HG02938 (cell line): ENCODE measurements around the gene STAT5B.
"Not testable (repeated sequence)": the region's sequence is repeated elsewhere in the genome, so short reads cannot be mapped to it uniquely, and the experiment has no call there.

Source experiments
- ATAC-seq: cut with Tn5 transposase; IDR thresholded peaks from one replicate; pipeline ENCODE4 v1.9.1; 2021; ENCODE audit warnings: mild to moderate bottlenecking, moderate library complexity; ENCODE audit not compliant: unreplicated experiment

STAT5B gene

DNA sequence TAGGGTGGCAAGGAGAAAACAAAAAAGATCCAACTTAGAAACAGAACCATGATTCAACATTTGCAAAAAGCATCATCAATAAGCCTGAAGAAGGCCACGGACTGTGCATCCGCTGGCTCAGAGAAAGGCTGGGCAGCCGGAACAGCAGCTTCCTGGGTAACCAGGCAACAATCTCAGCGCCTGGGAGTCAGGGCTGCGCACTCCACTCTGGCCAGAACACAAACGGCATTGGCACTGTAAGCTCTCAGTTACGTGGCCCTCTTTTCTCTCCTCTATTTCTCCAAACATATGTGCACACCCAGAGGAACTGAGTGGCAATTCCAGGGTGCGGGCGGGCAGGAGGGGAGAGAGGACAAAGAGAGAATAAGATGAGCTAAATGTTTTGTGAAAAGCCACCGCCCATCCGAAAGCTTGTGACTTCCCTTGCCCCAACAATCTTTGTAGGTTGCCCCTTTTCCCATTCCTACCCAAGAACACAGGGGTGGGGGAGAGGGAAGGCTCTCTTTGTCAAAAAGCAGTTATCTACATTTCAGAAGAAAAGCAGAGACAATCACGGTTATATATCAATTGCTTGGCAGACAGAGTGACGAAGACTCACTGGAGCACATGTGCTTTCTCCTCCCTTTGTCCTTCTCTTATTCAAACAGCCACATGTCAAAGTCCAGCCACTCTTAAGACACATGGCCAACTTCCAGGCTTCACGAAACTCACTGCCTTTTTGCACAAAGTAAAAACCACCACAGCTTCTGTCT is 75.3 kb downstream of the STAT5B start:
- ATAC-seq: no peak

DNA sequence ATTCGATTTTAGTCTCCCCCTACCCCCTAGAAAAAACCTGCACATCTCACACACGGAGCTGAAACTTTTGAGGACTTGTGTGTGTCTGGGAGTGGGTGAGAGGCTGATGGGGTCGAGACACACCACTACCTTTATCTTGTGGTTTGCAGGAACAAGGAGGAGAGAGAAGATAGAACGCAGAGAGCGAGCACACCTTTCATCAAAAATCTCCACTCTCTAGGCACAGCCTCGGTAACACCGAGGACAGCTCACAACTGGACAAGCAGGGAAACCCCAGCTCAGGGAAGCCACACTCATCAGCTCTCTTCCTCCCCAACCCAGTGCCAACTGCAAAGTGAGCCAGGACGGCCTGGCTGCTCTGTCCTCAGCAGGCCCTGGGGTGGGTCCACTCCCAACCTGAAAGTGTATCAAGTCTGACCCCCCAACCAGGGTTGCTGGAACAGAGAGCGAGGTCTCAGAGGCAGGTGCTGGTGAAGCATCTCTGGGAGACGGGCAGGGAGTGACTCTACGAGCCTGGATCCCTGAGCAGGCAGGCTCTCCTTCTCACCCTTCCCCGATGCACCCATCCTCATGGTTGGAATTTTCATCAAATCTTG is 76.7 kb downstream of the STAT5B start:
- ATAC-seq: no peak

DNA sequence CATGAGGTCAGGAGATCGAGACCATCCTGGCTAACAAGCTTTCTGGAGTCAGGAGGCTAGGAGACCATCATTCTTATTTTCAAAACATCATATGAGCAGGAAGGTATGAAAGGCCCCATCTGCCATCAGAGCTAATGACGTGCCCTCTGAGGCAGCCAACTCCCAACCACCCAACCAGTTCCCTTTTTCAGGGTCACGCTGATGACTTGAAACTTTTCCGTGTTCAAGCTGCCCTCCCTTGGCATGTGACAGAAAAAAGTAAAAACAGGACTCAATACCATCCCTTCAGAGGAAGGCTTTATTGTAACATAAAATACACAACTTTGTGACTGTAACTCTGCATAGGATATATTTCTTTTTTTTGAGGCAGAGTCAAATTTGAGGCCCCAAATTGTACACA is 77.3 kb downstream of the STAT5B start:
- ATAC-seq: no peak

DNA sequence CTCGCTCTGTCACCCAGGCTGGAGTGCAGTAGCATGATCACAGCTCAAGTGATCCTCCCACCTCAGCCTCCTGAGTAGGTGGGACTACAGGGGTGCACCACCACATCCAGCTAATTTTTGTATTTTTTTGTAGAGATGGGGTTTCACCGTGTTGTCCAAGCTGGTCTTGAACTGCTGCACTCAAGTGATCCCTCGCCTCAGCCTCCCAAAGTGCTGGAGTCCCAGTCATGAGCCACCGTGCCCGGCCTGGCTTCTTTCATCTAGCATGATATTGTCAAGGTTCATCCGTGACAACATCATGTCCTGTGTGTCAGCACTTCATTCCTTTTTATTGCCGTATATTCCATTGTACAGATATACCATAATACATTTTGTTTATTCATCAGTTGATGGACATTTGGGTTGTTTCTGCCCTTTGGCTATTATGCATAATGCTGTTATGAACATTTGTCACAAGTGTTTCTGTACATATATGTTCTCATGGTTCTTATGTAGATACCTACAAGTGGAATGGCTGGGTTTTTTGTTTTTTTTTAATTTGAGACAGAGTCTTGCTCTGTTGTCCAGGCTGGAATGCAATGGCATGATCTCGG is 78.5 kb downstream of the STAT5B start:
- no peak for ATAC-seq

DNA sequence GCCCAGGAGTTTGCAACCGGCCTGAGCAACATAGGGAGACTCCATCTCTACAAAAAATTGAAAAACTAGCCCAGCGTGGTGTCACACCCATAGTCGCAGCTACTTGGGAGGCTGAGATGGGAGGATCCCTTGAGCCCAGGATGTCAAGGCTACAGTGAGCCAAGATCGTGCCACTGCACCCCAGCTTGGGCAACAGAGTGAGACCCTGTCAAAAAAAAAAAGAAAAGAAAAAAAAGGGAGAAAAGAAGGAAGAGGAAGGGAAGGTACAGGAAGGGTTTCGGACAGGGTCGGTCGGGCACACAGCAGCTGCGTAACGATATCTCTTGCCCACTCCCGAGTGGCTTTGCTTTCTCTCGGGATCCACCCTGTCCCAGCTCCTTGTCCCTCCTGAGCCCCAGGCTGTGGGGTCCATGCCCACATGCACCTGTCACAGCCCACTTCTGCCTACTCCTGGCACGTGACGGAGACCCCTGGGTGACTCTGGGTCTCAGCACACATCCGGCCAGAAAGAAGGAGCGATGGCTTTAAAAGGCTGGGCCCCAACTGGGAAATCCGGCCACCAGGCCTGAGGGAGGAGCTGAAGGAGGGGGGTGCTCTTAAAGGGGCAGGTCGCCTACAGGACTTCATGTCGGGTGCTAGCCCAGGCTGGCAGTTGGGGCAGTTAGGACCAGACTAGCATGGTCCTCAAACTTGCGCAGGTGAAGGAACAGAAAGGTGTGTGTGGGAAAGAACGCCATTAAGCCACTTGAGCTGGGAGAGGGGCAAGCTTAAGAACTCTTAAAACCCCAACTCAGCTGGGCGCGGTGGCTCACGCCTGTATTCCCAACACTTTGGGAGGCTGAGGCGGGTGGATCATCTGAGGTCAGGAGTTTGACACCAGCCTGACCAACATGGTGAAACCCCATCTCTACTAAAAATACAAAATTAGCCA is 82.0 kb downstream of the STAT5B start, which contains the start of gene GHDC:
TSS of gene GHDC (minus strand) at position 526 of the 931 bp plus-strand sequence. CDS start 913 bp downstream, outside the sequence.
- ATAC-seq: no peak

DNA sequence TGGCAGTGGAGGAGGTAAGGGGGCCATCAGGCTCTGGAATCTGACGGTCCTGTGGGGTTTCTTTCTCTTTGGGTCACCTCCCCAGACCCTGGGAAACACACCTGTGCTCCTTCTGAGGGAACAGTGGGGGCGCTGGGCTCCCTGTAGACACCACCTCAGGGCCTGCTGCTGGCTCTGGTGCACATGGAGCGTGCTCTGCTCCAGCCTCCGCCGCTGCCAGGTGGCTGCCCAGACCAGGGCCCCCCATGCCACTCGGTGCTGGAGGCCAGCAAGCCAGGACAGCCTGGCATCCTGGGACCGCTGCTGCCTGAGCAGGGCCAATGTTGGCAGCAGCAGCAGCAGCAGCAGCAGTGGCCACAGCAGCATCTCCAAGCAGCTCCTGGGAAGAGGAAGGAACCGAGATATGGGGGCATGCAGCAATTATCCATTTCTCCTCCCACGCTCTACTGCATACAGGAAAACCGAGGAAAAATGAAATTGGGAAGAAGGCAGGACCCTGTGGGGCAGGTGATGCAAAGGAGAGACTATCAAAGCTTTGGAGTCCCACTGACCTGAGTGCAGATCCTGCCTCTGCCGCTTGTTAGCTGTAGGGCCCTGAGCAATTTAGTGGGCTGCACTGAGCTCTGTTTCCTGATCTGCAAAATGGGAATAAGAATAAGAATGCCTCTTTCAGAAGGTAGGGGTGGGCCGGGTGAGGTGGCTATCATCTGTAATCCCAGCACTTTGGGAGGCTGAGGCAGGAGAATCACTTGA is 82.8 kb downstream of the STAT5B start:
- ATAC-seq: no peak

DNA sequence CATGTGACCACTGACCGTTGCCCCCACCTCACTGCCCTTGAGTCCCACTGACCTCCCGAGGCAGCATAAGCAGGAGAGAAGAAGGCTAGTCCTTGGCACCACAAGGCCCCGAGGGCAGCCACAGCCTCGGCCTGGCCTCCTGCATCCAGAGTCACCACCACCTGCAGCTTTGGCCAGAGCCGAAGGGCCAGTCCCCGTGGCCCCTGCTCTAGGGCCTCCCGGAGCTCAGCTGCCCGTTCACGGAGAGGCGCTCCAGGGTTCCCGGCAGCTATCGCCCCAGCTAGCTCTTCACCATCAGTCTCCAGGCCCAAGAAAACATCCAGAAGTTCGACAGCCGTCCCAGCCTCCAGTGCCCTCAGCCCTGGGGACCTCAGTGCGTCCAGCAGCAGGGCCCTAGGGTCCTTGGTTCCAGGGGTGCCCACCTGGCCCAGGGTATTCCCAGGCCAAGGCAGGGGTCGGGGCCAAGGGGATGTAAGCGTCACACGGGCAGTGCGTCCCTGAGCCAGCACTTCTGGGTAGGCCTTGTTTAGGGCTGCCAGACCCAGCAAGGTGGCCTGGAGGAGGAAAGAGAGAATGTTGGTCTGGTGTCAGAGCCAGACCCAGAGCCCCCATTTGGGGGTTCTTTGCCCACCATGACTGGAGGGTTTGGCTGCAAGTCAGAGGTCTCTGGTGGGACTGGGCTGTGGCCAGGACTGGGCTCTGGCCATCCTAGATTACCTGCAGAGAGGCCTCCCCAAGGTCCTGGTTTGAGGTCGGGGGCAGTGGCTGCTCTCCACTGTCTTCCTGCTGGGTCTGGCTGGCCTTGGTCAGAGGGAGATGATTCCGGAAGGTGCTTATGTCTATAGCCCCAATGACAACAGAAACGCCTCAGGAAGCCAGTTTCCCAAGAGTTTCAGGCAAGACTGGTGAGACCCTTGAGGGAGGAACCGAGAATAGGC is 83.7 kb downstream of the STAT5B start:
- no peak for ATAC-seq

DNA sequence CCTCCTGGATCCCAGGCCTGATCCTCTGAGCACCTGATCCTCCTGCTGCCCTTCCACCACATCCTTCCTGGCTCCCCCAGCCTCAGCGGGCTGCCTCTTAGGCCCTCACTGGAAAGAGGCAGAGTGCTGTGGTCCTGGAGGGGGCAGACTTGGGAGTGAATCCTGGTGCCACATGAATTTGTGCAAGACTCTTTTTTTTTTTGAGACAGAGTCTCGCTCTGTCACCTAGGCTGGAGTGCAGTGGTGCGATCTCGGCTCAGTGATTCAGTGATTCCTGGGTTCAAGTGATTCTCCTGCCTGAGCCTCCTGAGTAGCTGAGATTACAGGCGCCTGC is 84.9 kb downstream of the STAT5B start:
- ATAC-seq: no peak

DNA sequence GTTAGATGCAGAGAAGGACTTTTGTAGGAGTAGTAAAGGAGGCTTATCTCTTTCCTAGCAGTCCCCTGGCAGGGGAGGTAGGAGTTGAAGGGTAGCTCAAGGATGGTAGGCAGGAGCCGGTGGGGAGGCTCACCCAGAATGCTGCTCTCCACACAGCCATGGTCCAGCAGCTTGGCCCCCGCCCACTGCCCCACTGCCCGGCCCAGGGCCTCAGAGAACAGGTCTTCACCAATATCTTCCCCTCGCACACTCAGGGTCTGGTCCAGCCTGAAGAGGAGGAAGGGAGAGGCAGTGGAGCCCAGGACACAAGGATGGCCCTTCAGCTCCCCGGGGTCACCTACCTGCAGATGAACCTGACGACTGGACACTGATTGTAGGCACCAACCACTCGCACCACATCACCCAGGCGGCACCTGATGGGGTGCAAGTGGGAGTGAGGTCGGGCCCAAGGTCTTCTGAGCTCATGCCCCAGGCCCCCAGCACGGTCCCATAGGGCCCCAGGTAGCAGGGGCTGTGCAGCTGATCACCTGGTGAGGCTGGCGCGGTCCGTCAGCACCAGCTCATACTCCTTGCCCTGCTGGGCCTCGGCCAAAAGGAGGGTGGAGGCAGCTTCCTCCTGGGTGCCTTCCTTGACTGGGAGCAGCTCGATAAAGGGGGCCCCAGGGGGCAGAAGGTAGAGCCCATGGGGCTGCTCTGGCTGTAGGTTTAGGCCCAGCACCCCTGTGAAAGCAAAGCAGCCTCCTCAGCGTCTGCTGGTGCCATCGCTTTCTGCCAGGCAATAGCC is 85.5 kb downstream of the STAT5B start:
- no peak for ATAC-seq

DNA sequence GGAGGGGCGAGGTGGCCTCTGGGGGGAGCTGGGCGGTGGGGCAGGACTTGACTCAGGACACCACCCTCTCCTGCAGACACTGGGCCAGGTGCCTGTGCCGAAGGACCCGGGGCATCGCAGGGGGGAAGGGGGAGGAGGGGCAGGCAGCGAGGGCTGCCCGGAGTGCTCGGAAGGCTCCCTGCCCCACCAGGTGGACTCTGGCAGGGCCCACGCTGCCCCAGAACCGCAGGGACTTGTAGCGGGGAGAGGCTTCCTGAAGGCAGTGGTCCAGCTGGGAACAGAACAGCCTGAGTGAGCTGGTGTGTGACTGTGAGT is 86.6 kb downstream of the STAT5B start:
- ATAC-seq: no peak

DNA sequence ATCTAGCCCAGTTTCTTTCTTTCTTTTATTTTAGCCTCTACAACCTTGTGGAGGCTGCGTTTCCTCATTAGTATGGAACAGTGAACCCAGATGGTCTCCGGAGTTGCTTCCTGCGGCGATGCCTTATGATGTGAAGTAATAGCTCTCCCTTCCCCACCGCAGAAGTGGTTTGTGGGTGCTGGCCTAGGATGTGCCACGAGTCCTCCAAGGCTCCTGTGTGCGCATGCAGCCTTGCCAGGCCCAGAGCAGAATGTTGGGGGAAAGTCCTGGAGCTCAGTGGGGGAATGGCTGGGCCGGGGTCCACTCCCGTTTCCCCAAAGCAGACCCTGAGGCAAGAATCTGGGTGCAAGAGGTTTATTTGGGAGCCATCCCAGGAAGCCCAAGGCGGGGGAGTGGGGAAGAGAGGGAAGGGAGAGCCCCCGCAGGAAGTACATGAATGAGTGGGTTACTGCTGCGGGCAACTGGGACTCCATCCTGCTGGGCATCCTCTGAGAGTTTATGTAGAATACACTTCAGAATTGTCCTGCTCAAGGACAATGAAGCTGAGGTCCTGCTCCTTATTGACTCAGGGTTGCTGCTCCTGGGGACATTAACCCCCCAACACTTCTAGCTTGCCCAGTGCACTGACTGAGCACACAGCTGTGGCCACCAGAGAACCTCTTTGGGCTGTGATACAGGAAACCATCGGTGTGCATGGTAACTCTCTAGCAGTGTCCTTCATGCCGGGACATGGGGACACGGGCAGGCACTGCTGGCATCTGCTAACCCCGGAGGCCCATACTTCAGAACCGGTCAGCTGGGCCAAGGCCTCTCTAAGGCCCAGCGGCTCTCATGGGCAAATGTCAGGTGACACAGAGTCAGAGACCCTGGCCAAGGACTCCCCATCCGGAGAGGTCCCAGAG is 87.2 kb downstream of the STAT5B start:
- ATAC-seq: no peak

DNA sequence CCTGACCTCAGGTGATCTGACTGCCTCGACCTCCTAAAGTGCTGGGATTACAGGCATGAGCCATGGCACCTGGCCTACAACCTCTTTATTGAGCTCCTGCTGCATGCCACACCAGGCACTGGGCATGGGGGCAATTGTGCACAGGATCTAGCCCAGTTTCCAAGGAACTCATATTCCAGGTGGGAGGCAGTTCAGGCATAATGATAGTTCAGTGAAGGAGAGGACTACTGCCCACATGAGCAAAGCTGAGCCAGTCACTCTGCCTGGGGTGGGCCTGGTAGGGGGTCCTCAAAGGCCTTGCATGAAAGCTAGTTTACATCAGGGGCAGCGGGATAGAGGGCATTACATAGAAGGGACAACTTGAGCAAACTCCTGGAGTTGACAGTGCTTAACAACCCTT is 88.4 kb downstream of the STAT5B start:
- ATAC-seq: no peak

DNA sequence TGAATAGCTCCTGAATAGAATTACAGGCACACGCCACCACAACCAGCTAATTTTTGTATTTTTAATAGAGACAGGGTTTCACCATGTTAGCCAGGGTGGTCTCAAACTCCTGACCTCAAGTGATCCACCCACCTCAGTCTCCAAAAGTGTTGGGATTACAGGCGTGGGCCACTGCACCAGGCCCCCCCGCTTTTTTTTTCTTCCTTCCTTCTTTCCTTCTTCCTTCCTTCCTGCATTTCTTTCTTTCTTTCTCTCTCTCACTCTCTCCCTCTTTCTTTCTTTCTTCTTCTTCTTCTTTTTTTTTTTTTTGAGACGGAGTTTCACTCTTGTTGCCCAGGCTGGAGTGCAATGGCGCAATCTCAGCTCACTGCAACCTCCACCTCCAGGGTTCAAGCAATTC is 90.0 kb downstream of the STAT5B start:
- ATAC-seq: not testable (repeated sequence)

DNA sequence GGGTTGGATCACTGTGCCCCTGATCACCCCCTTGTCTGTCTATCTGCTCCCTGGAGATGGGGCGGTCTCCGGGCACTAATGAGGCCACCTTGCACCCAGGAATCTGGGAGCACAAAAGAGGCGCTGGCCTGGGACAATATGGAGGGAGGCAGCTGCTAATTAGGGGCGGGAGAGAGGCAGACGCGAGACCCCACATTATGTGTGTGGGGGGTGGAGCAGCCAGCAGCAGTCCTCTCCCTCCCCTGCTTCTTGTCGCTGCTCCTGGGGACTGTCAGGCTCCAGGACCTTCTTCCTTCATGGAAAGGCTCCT is 90.6 kb downstream of the STAT5B start:
- ATAC-seq: no peak

DNA sequence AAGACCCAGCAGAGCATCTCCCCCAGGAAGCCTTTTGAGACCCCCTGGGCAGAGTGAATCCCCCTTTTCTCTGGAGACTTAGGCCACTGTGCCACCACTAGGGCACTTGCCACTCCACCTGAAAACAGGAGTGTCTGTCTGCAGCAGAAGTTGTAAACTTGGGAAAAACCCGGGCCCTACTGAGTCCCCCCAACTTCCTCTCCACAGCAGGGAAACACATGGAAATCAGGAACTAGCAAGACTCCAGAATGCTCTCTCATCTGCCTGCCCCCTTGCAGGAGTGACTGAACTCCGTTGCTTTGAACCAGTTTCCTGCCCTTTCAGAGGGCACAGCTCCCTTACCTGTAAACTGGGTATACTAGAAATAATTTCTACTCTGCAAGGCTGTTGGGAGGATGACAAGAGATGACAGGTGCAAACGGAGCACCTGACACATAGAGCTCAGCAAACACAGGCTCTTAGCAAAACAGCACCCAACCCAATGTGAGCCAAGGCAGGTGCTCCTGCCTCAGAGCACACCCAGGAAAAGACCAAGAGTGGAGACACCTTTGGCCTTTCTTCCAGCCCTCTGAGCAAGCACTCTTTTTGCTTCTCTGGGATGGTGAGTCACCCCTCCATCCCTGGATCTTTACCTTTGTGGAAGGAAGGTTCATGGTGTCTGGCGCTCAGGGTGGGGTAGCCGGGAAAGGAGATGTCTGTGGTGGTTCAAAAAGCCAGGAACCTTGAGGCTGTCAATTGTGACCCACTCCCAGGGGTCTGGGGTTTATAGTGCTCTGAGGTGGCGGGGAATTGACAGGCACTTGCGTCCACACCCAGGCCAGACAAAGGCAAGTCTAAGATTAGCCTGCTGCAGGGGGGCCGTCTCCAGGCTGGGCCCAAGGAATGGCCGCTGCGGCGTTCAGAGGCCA is 91.2 kb downstream of the STAT5B start, which contains the start of gene HCRT:
TSS of gene HCRT (minus strand) at position 740 of the 908 bp plus-strand sequence. CDS start at position 653, 87 bp downstream.
- no peak for ATAC-seq

DNA sequence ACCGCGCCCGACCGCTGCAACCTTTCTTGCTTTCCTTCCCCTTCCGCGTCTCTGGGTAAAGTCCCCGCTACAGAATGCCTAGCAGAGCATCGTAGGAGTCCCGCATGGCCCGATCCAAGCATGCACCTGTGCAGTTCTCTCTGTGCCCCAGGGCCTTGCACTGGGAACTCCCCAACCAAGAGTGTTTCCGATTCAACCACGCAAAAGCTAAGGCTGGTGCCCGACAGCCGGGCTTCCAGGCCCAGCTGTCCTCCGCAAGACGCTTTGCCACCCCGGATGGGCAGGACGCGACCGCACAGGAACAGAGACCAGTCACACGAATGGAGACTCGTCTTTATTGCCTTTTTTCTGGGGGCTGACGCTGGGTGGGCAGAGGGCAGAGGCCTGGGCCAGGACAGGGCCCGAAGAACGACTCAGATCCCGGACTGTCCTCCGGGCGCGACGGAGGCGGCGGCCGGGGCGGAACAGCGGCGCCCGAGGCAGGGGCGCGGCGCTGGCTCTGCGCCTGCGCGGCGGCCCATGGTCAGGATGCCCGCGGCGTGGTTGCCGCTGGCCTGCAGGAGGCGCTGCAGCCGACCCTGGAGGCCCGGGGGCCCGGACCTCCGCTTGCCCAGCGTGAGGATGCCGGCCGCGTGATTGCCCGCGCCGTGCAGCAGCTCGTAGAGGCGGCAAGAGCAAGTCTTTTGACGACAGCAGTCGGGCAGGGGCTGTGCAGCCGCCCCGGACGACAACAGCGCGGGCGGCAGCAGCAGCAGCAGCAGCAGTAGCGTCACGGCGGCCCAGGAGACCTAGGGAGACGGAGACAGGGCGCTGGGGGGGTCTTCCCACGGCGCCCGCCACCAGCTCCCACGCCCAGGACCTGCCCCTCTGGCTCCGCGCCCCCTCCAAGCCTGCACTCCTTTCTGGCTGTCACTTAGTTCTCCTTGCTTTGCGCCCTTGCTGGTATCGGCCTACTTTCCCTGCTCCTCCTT is 92.2 kb downstream of the STAT5B start:
- ATAC-seq: no peak
